HG03439 (cell line): ENCODE results near the gene CD300LD.
"Not testable (repeated sequence)": the region's sequence is repeated elsewhere in the genome, so short reads cannot be mapped to it uniquely, and the experiment has no call there.

Experiments
- ATAC-seq: cut with Tn5 transposase; IDR thresholded peaks from one replicate; pipeline ENCODE4 v1.9.1; 2021; ENCODE audit warnings: mild to moderate bottlenecking, moderate library complexity; ENCODE audit not compliant: unreplicated experiment

Gene CD300LD

GRCh38 chr17:74573635-74574034 is 18.4 kb downstream of the CD300LD start:
- not testable (repeated sequence) for ATAC-seq

DNA sequence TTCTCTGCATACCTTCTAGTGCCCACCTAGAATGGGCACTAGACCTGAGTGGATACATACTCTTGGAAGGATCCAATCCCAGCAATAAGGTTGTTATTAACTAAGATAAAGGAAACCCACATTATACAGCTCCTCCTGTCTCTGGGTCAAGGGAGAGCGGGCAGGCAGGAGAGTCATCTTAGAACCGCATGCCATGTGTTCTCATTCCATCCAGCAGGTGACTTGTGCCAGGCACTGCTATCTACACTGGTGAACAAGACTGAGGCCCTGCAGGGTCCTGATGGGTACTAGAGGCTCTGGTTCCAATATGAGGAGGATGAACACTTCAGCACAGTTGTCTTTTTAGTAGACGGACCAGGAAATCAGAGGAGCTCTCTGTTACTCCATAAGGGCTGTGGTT is 18.9 kb downstream of the CD300LD start:
- no peak for ATAC-seq

DNA sequence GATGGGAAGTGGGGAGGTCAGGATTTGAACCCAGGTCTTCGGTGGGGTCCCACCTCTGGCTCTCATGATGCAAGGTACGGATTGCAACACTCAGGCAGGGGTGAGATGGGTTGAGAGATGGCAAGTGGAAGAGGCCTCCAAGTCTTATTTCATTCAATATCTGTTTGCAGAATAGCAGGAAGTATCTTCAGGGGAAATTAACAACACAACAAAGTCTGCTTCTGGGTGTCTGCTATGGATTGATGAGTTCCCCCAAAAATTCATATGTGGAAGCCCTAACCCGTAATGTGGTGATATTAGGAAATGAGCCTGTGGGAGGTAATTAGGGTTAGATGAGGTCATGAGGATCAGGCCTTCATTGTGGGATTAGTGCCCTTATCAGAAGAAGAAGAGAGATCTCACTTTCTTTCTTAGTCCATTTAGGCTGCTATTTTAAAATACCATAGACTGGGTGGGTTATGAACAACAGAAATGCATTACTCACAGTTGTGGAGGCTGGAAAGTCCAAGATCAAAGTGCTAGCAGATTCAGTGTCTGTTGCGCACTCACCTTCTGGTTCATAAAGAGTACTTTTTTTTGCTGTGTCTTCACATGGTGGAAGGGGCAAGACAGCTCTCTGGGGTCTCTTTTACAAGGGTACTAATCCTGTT is 20.3 kb downstream of the CD300LD start:
- no peak for ATAC-seq

GRCh38 chr17:74569020-74570003 is 22.8 kb downstream of the CD300LD start:
- ATAC-seq: no peak

GRCh38 chr17:74568106-74568873 is 23.8 kb downstream of the CD300LD start:
- no peak for ATAC-seq

- no peak for ATAC-seq
Measured at GRCh38 chr17:74567397-74567796, 24.7 kb downstream of the CD300LD start, which contains the start of gene CD300H. CD300H (minus strand) TSS chr17:74567509.

GRCh38 chr17:74566132-74566753 is 25.8 kb downstream of the CD300LD start:
- ATAC-seq: no peak

- ATAC-seq: no peak
Measured at GRCh38 chr17:74565126-74565525, 27.0 kb downstream of the CD300LD start.

- ATAC-seq: no peak
Measured at GRCh38 chr17:74563358-74563757, 28.7 kb downstream of the CD300LD start.

DNA sequence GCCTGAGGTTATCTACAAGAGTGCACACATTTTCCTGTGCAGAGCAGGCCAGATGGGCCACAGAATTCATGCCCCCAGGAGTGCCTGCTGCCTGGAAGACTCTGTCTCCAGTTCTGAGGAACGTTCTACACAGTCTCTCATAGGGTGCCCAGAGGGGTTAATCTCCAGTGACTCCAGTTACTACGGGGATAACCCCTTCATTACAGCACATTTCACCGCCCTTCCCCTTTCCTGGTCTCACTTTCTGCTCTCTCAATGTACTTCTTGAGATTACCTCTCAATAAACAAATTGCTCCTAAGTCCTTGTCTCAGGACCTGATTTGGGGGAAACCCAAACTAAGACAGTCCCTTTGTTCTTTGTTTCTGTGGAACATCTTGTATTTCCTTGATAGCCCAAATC is 30.5 kb downstream of the CD300LD start:
- no peak for ATAC-seq

- no peak for ATAC-seq
Measured at GRCh38 chr17:74558882-74559519, 33.1 kb downstream of the CD300LD start.

- not testable (repeated sequence) for ATAC-seq
Measured at GRCh38 chr17:74558402-74558801, 33.7 kb downstream of the CD300LD start.

- ATAC-seq: no peak
Measured at GRCh38 chr17:74555427-74555940, 36.6 kb downstream of the CD300LD start.

GRCh38 chr17:74554909-74555308 is 37.2 kb downstream of the CD300LD start:
- ATAC-seq: no peak

GRCh38 chr17:74552037-74552436 is 40.0 kb downstream of the CD300LD start:
- ATAC-seq: no peak

GRCh38 chr17:74550602-74551001 is 41.5 kb downstream of the CD300LD start:
- no peak for ATAC-seq

- no peak for ATAC-seq
Measured at GRCh38 chr17:74549343-74549742, 42.7 kb downstream of the CD300LD start.

GRCh38 chr17:74547736-74548135 is 44.3 kb downstream of the CD300LD start:
- ATAC-seq: no peak

GRCh38 chr17:74547264-74547663 is 44.8 kb downstream of the CD300LD start:
- no peak for ATAC-seq

DNA sequence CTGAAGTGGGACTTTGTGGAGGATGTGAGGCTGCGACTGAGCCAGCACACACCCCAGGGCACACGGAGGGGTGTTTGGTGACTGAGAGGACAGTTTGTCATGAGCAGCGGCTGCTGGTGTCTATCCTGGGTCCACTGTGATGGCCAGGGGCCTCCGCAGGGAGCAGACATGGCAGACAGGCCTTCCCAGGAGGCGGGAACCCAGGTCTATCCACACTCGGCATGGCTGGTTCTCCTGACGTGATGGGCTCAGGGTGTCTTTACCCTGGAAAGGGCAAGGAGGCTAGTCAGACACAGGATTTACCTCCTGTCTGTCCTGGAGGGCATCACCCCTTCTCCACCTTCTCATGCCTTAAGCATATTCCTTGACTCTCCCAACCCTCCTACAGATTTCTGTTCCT is 45.5 kb downstream of the CD300LD start:
- ATAC-seq: no peak
